Smooth muscle cell (in vitro differentiated cells): ENCODE measurements around the gene TRPT1. TPM values are rescaled to one million over a fixed set of nuclear protein-coding genes. Genes with fewer than 3 reads are reported as not detected.

ENCODE experiments used
- DNase-seq: peaks from one replicate; lab custom pipeline; 2025; ENCODE audit not compliant: unreplicated experiment; lab: John Stamatoyannopoulos, UW
- H2AFZ ChIP-seq: fragments of 200-600 bp; sonication (generic); 2 replicates; pipeline ENCODE4 v1.6.0; 2016; ENCODE audit warnings: antibody characterized with exemption, low read depth, mild to moderate bottlenecking
- H3F3A ChIP-seq: fragments of 200-600 bp; sonication (generic); 2 replicates; pipeline ENCODE4 v1.6.0; 2017; ENCODE audit warnings: antibody characterized with exemption, low read depth
- H3K27ac ChIP-seq: fragments of 200-600 bp; sonication (generic); 2 replicates; pipeline ENCODE4 v1.5.1; 2016; ENCODE audit warnings: low read depth, mild to moderate bottlenecking
- H3K27me3 ChIP-seq: fragments of 200-600 bp; sonication (generic); 2 replicates; pipeline ENCODE4 v1.6.1; 2016; ENCODE audit warnings: low read depth, mild to moderate bottlenecking
- H3K36me3 ChIP-seq: fragments of 200-600 bp; sonication (generic); 2 replicates; pipeline ENCODE4 v1.5.1; 2016; ENCODE audit warnings: low read depth
- H3K4me1 ChIP-seq: fragments of 200-600 bp; sonication (generic); 2 replicates; pipeline ENCODE4 v1.5.1; 2016; ENCODE audit warnings: low read depth
- H3K4me2 ChIP-seq: fragments of 200-600 bp; sonication (generic); 2 replicates; pipeline ENCODE4 v1.6.0; 2016; ENCODE audit warnings: mild to moderate bottlenecking
- H3K4me3 ChIP-seq: fragments of 200-600 bp; sonication (generic); 2 replicates; pipeline ENCODE4 v1.5.1; 2016; ENCODE audit warnings: mild to moderate bottlenecking
- H3K79me2 ChIP-seq: fragments of 200-600 bp; sonication (generic); 2 replicates; pipeline ENCODE4 v1.6.0; 2016; ENCODE audit warnings: low read depth, mild to moderate bottlenecking
- H3K9ac ChIP-seq: fragments of 200-600 bp; sonication (generic); 2 replicates; pipeline ENCODE4 v1.6.0; 2016; ENCODE audit warnings: low read depth
- H3K9me3 ChIP-seq: fragments of 200-600 bp; sonication (generic); replicated peaks from 2 replicates; pipeline ENCODE4 v1.5.1; 2016; ENCODE audit warnings: low read depth
- H4K20me1 ChIP-seq: fragments of 200-600 bp; sonication (generic); 2 replicates; pipeline ENCODE4 v1.6.0; 2016; ENCODE audit warnings: low read depth
- WGBS: methylation state at CpG from one replicate; pipeline ENCODE4 v1.1.7; 2016; ENCODE audit warnings: low lambda C conversion rate; 5-methylcytosine and 5-hydroxymethylcytosine counted together
- polyA plus RNA-seq: library from polyadenylated mRNA; unstranded; fragments of >200 nt; fragmentation: Nextera tagmentation; extraction: Ambion mirVana; gene quantifications from 2 replicates; pipeline ENCODE4 v1.2.1, GENCODE V29; 2016
- total RNA-seq: library from RNA; depleted of rRNA; stranded (reverse); fragments of >200 nt; gene quantifications from 2 replicates; pipeline ENCODE4 v1.2.3, GENCODE V29; 2014
- TF ChIP-seq, protein P1 (sequence below): fragments of 200-600 bp; sonication (generic); IDR thresholded peaks from 2 replicates; pipeline ENCODE4 v1.5.1; 2017; ENCODE audit warnings: borderline replicate concordance, mild to moderate bottlenecking, antibody characterized with exemption; ENCODE audit not compliant: insufficient read depth, poor library complexity, severe bottlenecking

TRPT1 gene
- total and polyA plus RNA-seq, 2 experiments from 2014 or later = 52.6 to 65.6 TPM

DNA sequence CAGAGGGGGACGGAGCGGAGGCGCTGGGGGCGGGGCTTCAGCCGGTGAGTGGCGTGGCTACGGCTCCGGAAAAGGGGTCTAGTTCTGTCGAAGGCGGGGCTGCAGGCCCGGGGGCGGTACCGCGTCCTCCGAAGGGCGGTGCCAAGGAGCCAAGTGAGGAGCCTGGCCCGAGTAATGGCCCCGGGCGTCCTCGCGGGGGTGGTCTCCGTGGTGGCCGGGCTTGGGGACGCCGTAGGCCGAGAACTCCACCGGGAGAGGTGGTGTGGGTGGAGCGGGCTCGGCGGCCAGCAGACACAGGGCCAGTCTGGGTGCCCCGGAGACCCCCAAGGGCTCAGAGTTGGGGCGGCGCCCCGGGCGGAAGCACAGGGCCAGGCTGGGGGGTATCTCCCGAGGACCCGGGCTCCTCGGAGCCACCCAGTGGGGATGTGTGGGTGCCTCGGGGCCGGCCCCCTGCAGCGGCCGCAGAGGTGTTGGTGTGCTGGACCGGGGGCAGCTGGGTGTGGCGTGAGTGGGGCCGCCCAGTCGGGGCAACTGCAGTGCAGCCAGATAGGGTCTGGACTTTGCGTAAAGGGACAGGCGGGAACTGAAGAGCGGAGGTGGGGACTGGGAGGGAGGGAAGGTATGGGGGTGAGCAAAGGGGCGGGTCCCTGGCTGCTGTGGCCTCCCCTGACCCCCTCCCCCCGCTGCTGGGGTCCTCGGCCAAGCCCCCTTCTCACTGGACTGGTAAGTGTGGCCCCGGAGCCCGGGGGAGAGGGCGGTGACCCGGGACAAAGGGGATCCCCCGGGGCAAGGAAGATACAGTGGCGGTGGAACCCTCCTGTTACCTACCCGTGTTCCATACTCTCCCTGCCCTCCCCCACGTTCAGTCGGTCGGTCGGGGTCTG is 15.7 kb upstream of the TRPT1 start:
- TF ChIP-seq, protein P1, sequence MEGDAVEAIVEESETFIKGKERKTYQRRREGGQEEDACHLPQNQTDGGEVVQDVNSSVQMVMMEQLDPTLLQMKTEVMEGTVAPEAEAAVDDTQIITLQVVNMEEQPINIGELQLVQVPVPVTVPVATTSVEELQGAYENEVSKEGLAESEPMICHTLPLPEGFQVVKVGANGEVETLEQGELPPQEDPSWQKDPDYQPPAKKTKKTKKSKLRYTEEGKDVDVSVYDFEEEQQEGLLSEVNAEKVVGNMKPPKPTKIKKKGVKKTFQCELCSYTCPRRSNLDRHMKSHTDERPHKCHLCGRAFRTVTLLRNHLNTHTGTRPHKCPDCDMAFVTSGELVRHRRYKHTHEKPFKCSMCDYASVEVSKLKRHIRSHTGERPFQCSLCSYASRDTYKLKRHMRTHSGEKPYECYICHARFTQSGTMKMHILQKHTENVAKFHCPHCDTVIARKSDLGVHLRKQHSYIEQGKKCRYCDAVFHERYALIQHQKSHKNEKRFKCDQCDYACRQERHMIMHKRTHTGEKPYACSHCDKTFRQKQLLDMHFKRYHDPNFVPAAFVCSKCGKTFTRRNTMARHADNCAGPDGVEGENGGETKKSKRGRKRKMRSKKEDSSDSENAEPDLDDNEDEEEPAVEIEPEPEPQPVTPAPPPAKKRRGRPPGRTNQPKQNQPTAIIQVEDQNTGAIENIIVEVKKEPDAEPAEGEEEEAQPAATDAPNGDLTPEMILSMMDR = no peak
- Histone ChIP-seq H4K20me1 (peaks cover 30% of the 10 kb centered on the region), H3F3A (peaks cover 21% of the 10 kb centered on the region), H3K4me2 (peak overlapping the region; percentile 96), H3K9me3 (no peaks in the 10 kb centered on the region), H3K4me1 (peaks cover 13% of the 10 kb centered on the region), H3K27me3 (no peaks in the 10 kb centered on the region), H3K36me3 (no peaks in the 10 kb centered on the region), H3K4me3 (peak overlapping the region; percentile 89), H3K79me2 (peaks cover 19% of the 10 kb centered on the region), H2AFZ (no peak overlapping the region), H3K27ac (peak overlapping the region; percentile 69), H3K9ac (peak overlapping the region; percentile 78)
- DNase-seq = no peak
- WGBS = under 1% methylated on average over 48 of the region's 63 CpGs

DNA sequence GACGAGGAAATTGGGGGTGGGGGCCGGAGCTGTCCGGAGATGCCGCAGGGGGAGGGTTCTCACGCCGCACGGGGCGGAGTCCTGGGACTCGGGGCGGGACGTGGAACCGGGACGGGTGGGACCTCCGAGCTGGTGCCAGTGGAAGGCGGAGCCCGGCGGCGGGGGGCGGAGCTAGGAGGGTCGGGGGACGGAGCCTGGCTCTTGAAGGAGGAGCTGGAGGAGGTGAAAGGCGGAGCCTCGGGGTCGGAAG is 15.2 kb upstream of the TRPT1 start:
- Histone ChIP-seq H3K9ac (peak overlapping the region; percentile 90), H3K4me3 (peak overlapping the region; percentile 89), H3K4me1 (peaks cover 13% of the 10 kb centered on the region), H3K4me2 (peak overlapping the region; percentile 83), H3K79me2 (peaks cover 17% of the 10 kb centered on the region), H3F3A (peaks cover 21% of the 10 kb centered on the region), H3K27me3 (no peaks in the 10 kb centered on the region), H3K9me3 (no peaks in the 10 kb centered on the region), H4K20me1 (peaks cover 30% of the 10 kb centered on the region), H2AFZ (no peak overlapping the region), H3K27ac (peak overlapping the region; percentile 93), H3K36me3 (no peaks in the 10 kb centered on the region)
- TF ChIP-seq, protein P1 = no peak
- 0% methylated on average over 4 of the region's 24 CpGs for WGBS
- peak; percentile 99 for DNase-seq

DNA sequence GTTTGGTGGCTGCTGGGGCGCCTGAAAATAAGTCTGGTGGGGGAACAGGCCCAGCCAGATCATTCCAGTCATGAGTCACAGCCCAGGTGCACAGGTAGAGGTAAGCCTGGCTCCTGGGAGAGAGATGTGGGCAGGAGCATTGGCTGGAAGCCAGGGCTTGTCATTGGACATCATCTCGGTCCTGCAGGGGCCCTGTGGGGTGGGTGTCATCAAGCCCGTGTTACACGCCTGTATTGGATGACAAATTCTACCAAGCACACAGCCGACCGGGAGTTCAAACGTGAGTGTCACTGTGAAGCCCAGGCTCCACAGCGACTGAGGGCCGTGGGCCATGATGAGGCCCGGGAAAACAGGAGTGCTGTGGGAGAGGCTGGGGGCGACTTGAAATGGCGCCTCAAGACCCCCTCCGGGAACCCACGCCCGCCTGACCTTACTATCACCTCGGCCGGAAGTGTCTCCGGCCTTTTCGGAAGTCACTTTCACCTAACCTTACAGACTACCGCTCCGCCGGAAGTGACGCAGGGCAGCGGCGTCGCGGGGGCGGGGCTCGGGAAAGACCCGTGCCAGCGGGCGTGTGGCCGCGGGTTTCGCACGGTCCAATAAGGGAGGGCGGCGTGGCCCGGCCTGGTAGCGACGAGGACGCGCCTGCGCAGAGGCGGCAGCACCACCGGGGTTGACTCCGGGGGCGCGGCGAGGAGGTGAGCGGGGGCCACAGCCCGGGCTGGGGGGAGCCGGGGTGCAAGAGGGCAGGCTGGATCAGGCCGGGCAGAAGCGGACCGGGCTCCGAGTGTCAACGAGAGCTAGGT is 14.7 kb upstream of the TRPT1 start, which contains the start of gene FKBP2:
TSS of gene FKBP2 (plus strand) at position 661 of the 806 bp plus-strand sequence. CDS start 1,293 bp downstream, outside the sequence.
- peak; percentile 99 for DNase-seq
- H3K27ac ChIP-seq = peak within 1 kb of the TSS; percentile 93
- TF ChIP-seq, protein P1 = no peak
- H2AFZ ChIP-seq = no peak within 1 kb of the TSS
- no peaks in the 10 kb centered on the region for H3K27me3 ChIP-seq
- H3K79me2 ChIP-seq = peaks cover 11% of the 10 kb centered on the region
- H3K4me3 ChIP-seq = peak within 1 kb of the TSS; percentile 89
- no peaks in the 10 kb centered on the region for H3K36me3 ChIP-seq
- H3K9ac ChIP-seq = peak within 1 kb of the TSS; percentile 90
- H3K4me2 ChIP-seq = peak within 1 kb of the TSS; percentile 96
- H4K20me1 ChIP-seq = peaks cover 31% of the 10 kb centered on the region
- H3K9me3 ChIP-seq = no peaks in the 10 kb centered on the region
- 3% methylated on average over 27 of the region's 58 CpGs for WGBS
- peaks cover 17% of the 10 kb centered on the region for H3F3A ChIP-seq
- H3K4me1 ChIP-seq = peaks cover 13% of the 10 kb centered on the region
